GM12892 (cell line): ENCODE results near the gene MTFR2.

Experiments
- POLR2A ChIP-seq: IDR thresholded peaks from 2 replicates; pipeline ENCODE4 v1.6.1; 2011; ENCODE audit warnings: low read depth, low read length, control low read depth
- TAF1 ChIP-seq: IDR thresholded peaks from 2 replicates; pipeline ENCODE4 v1.6.1; 2011; ENCODE audit warnings: low read depth, mild to moderate bottlenecking, control low read depth, low read length, borderline replicate concordance

GRCh38 chr6:136262940-136263339 lies 12.8 kb upstream of the MTFR2 start:
- TF ChIP-seq POLR2A = no peak
- TF ChIP-seq TAF1 = no peak
